SK-N-SH (cell line): Measurements from ENCODE around the gene ANP32A. TPM values are rescaled to one million over a fixed set of nuclear protein-coding genes. Genes with fewer than 3 reads are reported as not detected.

Source experiments
- CTCF ChIA-PET: fragments of 300-600, 350-600 bp; formaldehyde crosslinking; extraction: SDS; loops from one replicate; lab custom pipeline; 2021; lab: Yijun Ruan, JAX
- POLR2A ChIA-PET: fragments of 350-600 bp; sonication (Branson Sonifier 250); formaldehyde crosslinking; extraction: SDS; loops from one replicate; lab custom pipeline; 2020; ENCODE audit warnings: antibody characterized with exemption, inconsistent platforms; lab: Yijun Ruan, JAX
- DNase-seq: peaks from one replicate; pipeline ENCODE4 v3.0.0; 2012
- H2AFZ ChIP-seq: fragments of 200-600 bp; sonication (generic); 2 replicates; pipeline ENCODE4 v1.8.1; 2016; ENCODE audit warnings: antibody characterized with exemption, mild to moderate bottlenecking, low read depth
- H3F3A ChIP-seq: fragments of 200-600 bp; sonication (generic); replicated peaks from 2 replicates; pipeline ENCODE3; 2016; ENCODE audit warnings: antibody characterized with exemption, mild to moderate bottlenecking; ENCODE audit not compliant: insufficient read depth
- H3K27ac ChIP-seq, 2 experiments: fragments of 200-500 bp in 1 of 2; fragments of 200-600 bp in 1 of 2; sonication (Bioruptor generic) in 1 of 2; sonication (generic), shearing (Covaris generic) in 1 of 2; 2 replicates each; pipeline versions ENCODE4 v1.5.1 to v1.6.1; 2014 to 2016; ENCODE audit warnings: low read depth in 2 of 2, inconsistent platforms in 1 of 2, low read length in 1 of 2, mild to moderate bottlenecking in 1 of 2, mixed read lengths in 1 of 2
- H3K27me3 ChIP-seq: fragments of 200-600 bp; sonication (generic), shearing (Covaris generic); 2 replicates; pipeline ENCODE4 v1.6.1; 2016; ENCODE audit warnings: mixed run types; ENCODE audit not compliant: insufficient read depth
- H3K36me3 ChIP-seq, 2 experiments: fragments of 200-500 bp in 1 of 2; fragments of 200-600 bp in 1 of 2; sonication (Bioruptor generic) in 1 of 2; sonication (generic) in 1 of 2; replicated peaks in 1 of 2; 2 replicates each; pipeline versions ENCODE3 to v1.5.1; 2014 to 2016; ENCODE audit warnings: low read length in 1 of 2, mild to moderate bottlenecking in 1 of 2; ENCODE audit not compliant: insufficient read depth in 2 of 2, control insufficient read depth in 1 of 2
- H3K4me1 ChIP-seq, 2 experiments: fragments of 200-500 bp in 1 of 2; fragments of 200-600 bp in 1 of 2; sonication (Bioruptor generic) in 1 of 2; sonication (generic), shearing (Covaris generic) in 1 of 2; 2 replicates each; pipeline versions ENCODE4 v1.5.1 to v1.6.1; 2014 to 2016; ENCODE audit warnings: low read depth in 1 of 2, low read length in 1 of 2, mixed run types in 1 of 2; ENCODE audit not compliant: insufficient read depth in 2 of 2, control insufficient read depth in 1 of 2
- H3K4me2 ChIP-seq: fragments of 200-600 bp; sonication (generic), shearing (Covaris generic); 2 replicates; pipeline ENCODE4 v1.6.1; 2017; ENCODE audit warnings: mixed run types
- H3K4me3 ChIP-seq, 2 experiments: fragments of 200-500 bp in 1 of 2; fragments of 200-600 bp in 1 of 2; sonication (Bioruptor generic) in 1 of 2; sonication (generic), shearing (Covaris generic) in 1 of 2; 2 replicates each; pipeline versions ENCODE4 v1.5.1 to v1.8.1; 2014 to 2016; ENCODE audit warnings: low read depth in 2 of 2, inconsistent platforms in 1 of 2, low read length in 1 of 2, mild to moderate bottlenecking in 1 of 2, mixed read lengths in 1 of 2, moderate library complexity in 1 of 2
- H3K79me2 ChIP-seq: fragments of 200-600 bp; sonication (generic); 2 replicates; pipeline ENCODE4 v1.8.1; 2017; ENCODE audit warnings: mild to moderate bottlenecking; ENCODE audit not compliant: insufficient read depth
- H3K9ac ChIP-seq: fragments of 200-600 bp; sonication (generic); 2 replicates; pipeline ENCODE4 v1.6.1; 2017; ENCODE audit warnings: mixed run types
- H3K9me2 ChIP-seq: fragments of 200-600 bp; sonication (generic); 2 replicates; pipeline ENCODE4 v1.6.1; 2017; ENCODE audit warnings: mixed run types
- H3K9me3 ChIP-seq: fragments of 200-600 bp; sonication (generic); 2 replicates; pipeline ENCODE4 v1.6.1; 2017; ENCODE audit warnings: mixed run types, mild to moderate bottlenecking, moderate library complexity
- H4K20me1 ChIP-seq: fragments of 200-600 bp; sonication (generic); 2 replicates; pipeline ENCODE4 v1.6.1; 2017; ENCODE audit warnings: mild to moderate bottlenecking, mixed run types; ENCODE audit not compliant: insufficient read depth
- FOXM1 ChIP-seq: IDR thresholded peaks from 2 replicates; pipeline ENCODE4 v1.4.0; 2012; ENCODE audit warnings: low read depth, mild to moderate bottlenecking
- GATA2 ChIP-seq: sonication (generic); formaldehyde crosslinking; IDR thresholded peaks from 2 replicates; pipeline ENCODE4 v1.5.0; 2020; ENCODE audit warnings: mild to moderate bottlenecking, missing genetic modification reagents
- MEF2A ChIP-seq: IDR thresholded peaks from 2 replicates; pipeline ENCODE4 v1.4.0; 2012; ENCODE audit warnings: low read depth, borderline replicate concordance
- MXI1 ChIP-seq: IDR thresholded peaks from 2 replicates; pipeline ENCODE4 v1.6.1; 2012; ENCODE audit warnings: mild to moderate bottlenecking, low read depth, low read length, improper control_type of control experiment
- NFIC ChIP-seq: IDR thresholded peaks from 2 replicates; pipeline ENCODE4 v1.4.0; 2012; ENCODE audit warnings: borderline replicate concordance
- NRF1 ChIP-seq: IDR thresholded peaks from 2 replicates; pipeline ENCODE4 v1.6.1; 2012; ENCODE audit warnings: low read depth, mild to moderate bottlenecking, low read length
- POLR2AphosphoS5 ChIP-seq: IDR thresholded peaks from 2 replicates; pipeline ENCODE4 v1.6.1; 2012; ENCODE audit warnings: low read depth, low read length
- RAD21 ChIP-seq: IDR thresholded peaks from 2 replicates; pipeline ENCODE4 v1.6.1; 2012; ENCODE audit warnings: mild to moderate bottlenecking, low read length
- RFX5 ChIP-seq: IDR thresholded peaks from 2 replicates; pipeline ENCODE4 v1.6.1; 2012; ENCODE audit warnings: mild to moderate bottlenecking, improper control_type of control experiment, low read length
- SIN3A ChIP-seq: IDR thresholded peaks from 2 replicates; pipeline ENCODE4 v1.6.1; 2012; ENCODE audit warnings: low read depth, mild to moderate bottlenecking, low read length, moderate library complexity, borderline replicate concordance
- TEAD4 ChIP-seq: IDR thresholded peaks from 2 replicates; pipeline ENCODE4 v1.4.0; 2012; ENCODE audit warnings: mild to moderate bottlenecking, borderline replicate concordance; ENCODE audit not compliant: insufficient read depth
- YY1 ChIP-seq: IDR thresholded peaks from 2 replicates; pipeline ENCODE4 v1.4.0; 2012; ENCODE audit warnings: low read depth, mild to moderate bottlenecking
- WGBS: methylation state at CpG from one replicate; pipeline ENCODE4 v1.1.6; 2017; ENCODE audit warnings: low lambda C conversion rate; 5-methylcytosine and 5-hydroxymethylcytosine counted together
- polyA plus RNA-seq, 3 experiments: library from polyadenylated mRNA; depleted of rRNA; stranded (reverse); fragments of >200 nt; gene quantifications; 2 replicates each; pipeline ENCODE4 v1.2.3, GENCODE V29; 2012
- TF ChIP-seq, protein P1 (sequence below): IDR thresholded peaks from 2 replicates; pipeline ENCODE4 v1.6.1; 2012; ENCODE audit warnings: mild to moderate bottlenecking, low read depth, low read length, moderate library complexity
- TF ChIP-seq, protein P2 (sequence below): IDR thresholded peaks from 2 replicates; pipeline ENCODE4 v1.4.0; 2012; ENCODE audit warnings: low read depth, borderline replicate concordance
- TF ChIP-seq, protein P3 (sequence below): fragments of 200-600 bp; sonication (generic); IDR thresholded peaks from 2 replicates; pipeline ENCODE4 v1.6.1; 2017; ENCODE audit warnings: antibody characterized with exemption, mild to moderate bottlenecking, moderate library complexity
- TF ChIP-seq, protein P4 (sequence below): IDR thresholded peaks from 2 replicates; pipeline ENCODE4; 2012
- TF ChIP-seq, protein P5 (sequence below): IDR thresholded peaks from 2 replicates; pipeline ENCODE4 v1.4.0; 2012; ENCODE audit warnings: low read depth
- TF ChIP-seq, protein P6 (sequence below): fragments of 150-350 bp; IDR thresholded peaks from 2 replicates; pipeline ENCODE4 v1.6.1; 2016; ENCODE audit warnings: mild to moderate bottlenecking, low read depth, low read length

The ANP32A gene
- polyA plus RNA-seq, 1 of the 3 experiments (the other 2 are of a cell fraction) = 58.4 TPM

DNA sequence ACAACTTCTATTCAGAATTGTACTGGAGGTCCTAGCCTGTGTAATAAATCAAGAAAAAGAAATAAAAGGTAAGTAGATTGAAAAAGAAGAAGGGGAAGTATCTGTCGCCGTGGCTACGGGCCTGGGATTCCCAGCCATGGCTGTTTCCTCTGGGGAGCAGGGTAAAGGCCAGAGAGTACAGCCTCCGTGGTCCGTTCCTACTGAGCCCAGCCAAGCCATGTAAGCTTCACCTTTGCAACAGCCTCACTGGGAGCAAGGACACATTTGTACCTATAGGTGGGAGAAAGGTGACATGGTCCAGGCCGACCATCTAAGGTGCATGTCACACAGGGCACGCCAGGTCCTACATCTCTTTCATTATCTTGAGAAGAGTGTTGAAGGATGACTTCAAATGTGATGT, 71.3 kb downstream of the ANP32A start:
- Histone ChIP-seq H3K4me1 (peaks cover 0 to 3% of the 10 kb centered on the region in 2 experiments; a peak in 1 of 4 replicates), H3F3A (no peaks in the 10 kb centered on the region), H4K20me1 (no peaks in the 10 kb centered on the region), H3K36me3 (no peaks in the 10 kb centered on the region), H3K4me2 (no peak overlapping the region), H3K9ac (no peak overlapping the region), H3K9me2 (no peaks in the 10 kb centered on the region), H3K27me3 (no peaks in the 10 kb centered on the region; the same call in 1 of the 2 replicates), H3K27ac (no peak overlapping the region), H3K4me3 (no peak overlapping the region), H2AFZ (no peak overlapping the region), H3K9me3 (no peaks in the 10 kb centered on the region), H3K79me2 (no peaks in the 10 kb centered on the region)
- TF ChIP-seq SIN3A (no peak), RFX5 (no peak), MEF2A (no peak), TEAD4 (no peak), YY1 (no peak), NFIC (no peak), FOXM1 (no peak), GATA2 (CRISPR knock-in tag) (no peak), RAD21 (no peak), NRF1 (no peak), POLR2AphosphoS5 (no peak), MXI1 (no peak)
- TF ChIP-seq, protein P1, sequence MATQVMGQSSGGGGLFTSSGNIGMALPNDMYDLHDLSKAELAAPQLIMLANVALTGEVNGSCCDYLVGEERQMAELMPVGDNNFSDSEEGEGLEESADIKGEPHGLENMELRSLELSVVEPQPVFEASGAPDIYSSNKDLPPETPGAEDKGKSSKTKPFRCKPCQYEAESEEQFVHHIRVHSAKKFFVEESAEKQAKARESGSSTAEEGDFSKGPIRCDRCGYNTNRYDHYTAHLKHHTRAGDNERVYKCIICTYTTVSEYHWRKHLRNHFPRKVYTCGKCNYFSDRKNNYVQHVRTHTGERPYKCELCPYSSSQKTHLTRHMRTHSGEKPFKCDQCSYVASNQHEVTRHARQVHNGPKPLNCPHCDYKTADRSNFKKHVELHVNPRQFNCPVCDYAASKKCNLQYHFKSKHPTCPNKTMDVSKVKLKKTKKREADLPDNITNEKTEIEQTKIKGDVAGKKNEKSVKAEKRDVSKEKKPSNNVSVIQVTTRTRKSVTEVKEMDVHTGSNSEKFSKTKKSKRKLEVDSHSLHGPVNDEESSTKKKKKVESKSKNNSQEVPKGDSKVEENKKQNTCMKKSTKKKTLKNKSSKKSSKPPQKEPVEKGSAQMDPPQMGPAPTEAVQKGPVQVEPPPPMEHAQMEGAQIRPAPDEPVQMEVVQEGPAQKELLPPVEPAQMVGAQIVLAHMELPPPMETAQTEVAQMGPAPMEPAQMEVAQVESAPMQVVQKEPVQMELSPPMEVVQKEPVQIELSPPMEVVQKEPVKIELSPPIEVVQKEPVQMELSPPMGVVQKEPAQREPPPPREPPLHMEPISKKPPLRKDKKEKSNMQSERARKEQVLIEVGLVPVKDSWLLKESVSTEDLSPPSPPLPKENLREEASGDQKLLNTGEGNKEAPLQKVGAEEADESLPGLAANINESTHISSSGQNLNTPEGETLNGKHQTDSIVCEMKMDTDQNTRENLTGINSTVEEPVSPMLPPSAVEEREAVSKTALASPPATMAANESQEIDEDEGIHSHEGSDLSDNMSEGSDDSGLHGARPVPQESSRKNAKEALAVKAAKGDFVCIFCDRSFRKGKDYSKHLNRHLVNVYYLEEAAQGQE = no peak
- TF ChIP-seq, protein P2, sequence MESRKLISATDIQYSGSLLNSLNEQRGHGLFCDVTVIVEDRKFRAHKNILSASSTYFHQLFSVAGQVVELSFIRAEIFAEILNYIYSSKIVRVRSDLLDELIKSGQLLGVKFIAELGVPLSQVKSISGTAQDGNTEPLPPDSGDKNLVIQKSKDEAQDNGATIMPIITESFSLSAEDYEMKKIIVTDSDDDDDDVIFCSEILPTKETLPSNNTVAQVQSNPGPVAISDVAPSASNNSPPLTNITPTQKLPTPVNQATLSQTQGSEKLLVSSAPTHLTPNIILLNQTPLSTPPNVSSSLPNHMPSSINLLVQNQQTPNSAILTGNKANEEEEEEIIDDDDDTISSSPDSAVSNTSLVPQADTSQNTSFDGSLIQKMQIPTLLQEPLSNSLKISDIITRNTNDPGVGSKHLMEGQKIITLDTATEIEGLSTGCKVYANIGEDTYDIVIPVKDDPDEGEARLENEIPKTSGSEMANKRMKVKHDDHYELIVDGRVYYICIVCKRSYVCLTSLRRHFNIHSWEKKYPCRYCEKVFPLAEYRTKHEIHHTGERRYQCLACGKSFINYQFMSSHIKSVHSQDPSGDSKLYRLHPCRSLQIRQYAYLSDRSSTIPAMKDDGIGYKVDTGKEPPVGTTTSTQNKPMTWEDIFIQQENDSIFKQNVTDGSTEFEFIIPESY = no peak
- TF ChIP-seq, protein P3, sequence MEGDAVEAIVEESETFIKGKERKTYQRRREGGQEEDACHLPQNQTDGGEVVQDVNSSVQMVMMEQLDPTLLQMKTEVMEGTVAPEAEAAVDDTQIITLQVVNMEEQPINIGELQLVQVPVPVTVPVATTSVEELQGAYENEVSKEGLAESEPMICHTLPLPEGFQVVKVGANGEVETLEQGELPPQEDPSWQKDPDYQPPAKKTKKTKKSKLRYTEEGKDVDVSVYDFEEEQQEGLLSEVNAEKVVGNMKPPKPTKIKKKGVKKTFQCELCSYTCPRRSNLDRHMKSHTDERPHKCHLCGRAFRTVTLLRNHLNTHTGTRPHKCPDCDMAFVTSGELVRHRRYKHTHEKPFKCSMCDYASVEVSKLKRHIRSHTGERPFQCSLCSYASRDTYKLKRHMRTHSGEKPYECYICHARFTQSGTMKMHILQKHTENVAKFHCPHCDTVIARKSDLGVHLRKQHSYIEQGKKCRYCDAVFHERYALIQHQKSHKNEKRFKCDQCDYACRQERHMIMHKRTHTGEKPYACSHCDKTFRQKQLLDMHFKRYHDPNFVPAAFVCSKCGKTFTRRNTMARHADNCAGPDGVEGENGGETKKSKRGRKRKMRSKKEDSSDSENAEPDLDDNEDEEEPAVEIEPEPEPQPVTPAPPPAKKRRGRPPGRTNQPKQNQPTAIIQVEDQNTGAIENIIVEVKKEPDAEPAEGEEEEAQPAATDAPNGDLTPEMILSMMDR = no peak
- TF ChIP-seq, protein P4, sequence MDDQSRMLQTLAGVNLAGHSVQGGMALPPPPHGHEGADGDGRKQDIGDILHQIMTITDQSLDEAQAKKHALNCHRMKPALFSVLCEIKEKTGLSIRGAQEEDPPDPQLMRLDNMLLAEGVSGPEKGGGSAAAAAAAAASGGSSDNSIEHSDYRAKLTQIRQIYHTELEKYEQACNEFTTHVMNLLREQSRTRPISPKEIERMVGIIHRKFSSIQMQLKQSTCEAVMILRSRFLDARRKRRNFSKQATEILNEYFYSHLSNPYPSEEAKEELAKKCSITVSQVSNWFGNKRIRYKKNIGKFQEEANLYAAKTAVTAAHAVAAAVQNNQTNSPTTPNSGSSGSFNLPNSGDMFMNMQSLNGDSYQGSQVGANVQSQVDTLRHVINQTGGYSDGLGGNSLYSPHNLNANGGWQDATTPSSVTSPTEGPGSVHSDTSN = no peak
- TF ChIP-seq, protein P5, sequence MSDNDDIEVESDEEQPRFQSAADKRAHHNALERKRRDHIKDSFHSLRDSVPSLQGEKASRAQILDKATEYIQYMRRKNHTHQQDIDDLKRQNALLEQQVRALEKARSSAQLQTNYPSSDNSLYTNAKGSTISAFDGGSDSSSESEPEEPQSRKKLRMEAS = no peak
- TF ChIP-seq, protein P6, sequence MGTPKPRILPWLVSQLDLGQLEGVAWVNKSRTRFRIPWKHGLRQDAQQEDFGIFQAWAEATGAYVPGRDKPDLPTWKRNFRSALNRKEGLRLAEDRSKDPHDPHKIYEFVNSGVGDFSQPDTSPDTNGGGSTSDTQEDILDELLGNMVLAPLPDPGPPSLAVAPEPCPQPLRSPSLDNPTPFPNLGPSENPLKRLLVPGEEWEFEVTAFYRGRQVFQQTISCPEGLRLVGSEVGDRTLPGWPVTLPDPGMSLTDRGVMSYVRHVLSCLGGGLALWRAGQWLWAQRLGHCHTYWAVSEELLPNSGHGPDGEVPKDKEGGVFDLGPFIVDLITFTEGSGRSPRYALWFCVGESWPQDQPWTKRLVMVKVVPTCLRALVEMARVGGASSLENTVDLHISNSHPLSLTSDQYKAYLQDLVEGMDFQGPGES = no peak
- ChIA-PET CTCF (interaction anchor here (1.0 to 1.7 kb wide), 2 partner anchors 12 to 127 kb away, joined by 3 to 9 read pairs; no protein-coding TSS in a partner anchor), POLR2A (no interaction called here)
- 63% methylated on average over 7 of the region's 7 CpGs for WGBS
- DNase-seq = no peak
